HG02588 (cell line): ENCODE data around the gene LASP1.
A peak's percentile ranks its signal among the peaks of the same experiment; 100 is the strongest.

Experiments
- ATAC-seq: cut with Tn5 transposase; IDR thresholded peaks from one replicate; pipeline ENCODE4 v1.9.1; 2021; ENCODE audit warnings: mild to moderate bottlenecking, moderate library complexity; ENCODE audit not compliant: unreplicated experiment

Gene LASP1

GRCh38 chr17:38868817-38869525 lies 887 bp upstream of the LASP1 start:
- ATAC-seq, result peak; percentile 26

GRCh38 chr17:38870259-38871165 lies 654 bp downstream of the LASP1 start:
- ATAC-seq, result no peak

DNA sequence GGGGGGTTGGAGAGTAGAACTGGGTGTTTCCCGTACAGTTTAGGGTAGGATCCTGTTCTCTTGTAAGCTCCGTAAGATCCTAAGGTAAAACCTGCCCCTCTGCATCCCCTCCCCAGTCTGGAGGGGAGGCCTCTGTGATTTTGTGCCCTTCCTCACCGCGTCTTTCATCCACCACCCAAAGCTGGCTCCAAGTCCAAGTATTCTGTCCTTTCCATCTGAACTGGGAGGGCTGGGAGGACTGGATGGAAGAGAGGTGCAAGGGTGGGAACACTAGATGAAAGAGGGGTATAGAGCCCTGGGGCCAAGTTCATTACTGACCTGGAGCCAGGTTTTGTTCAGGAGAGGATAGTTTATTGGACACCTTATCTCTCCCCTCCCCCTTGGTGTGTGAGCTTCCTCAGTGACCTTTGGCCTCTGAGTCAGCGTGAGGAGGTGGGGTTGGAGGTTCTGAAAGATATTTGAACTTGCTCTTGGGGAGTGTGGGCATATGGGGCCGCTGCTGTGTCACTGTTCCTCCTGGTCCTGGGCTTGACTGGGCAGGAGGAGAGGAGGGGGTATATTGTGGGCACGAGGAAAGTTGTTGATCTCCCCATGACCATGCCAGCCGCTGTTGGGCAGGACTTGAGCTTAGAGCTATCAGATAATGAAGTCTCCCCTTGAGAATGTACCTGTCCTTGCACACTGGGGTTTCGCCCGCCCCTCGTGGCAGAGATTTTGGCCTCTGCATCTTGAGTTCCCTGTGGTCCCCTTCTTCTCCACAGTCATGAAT lies 1.6 kb downstream of the LASP1 start:
- no peak for ATAC-seq

DNA sequence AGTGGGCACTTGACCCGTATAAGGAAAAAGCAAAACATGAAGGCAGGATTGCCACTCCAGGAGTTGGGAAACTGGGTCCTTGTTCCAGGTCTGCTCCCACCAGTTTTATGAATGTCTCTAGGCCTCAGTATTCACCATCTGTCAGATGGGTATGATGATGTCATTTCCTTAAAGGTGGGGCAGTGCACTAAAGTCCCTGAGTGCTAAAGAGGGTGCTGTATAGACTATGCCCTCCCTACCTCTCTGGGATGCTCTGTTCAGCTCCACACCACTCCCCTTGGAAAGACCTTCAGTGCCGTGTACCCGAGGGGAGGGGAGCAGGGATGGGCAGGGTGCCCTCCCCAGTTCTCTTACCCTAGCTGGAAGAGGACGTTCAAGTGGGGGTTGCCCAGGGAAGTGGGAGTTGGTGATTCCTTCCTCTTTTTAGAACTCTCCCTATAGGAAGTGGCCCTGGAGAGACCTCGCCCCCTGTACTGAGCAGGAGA lies 2.2 kb downstream of the LASP1 start:
- ATAC-seq, result no peak

DNA sequence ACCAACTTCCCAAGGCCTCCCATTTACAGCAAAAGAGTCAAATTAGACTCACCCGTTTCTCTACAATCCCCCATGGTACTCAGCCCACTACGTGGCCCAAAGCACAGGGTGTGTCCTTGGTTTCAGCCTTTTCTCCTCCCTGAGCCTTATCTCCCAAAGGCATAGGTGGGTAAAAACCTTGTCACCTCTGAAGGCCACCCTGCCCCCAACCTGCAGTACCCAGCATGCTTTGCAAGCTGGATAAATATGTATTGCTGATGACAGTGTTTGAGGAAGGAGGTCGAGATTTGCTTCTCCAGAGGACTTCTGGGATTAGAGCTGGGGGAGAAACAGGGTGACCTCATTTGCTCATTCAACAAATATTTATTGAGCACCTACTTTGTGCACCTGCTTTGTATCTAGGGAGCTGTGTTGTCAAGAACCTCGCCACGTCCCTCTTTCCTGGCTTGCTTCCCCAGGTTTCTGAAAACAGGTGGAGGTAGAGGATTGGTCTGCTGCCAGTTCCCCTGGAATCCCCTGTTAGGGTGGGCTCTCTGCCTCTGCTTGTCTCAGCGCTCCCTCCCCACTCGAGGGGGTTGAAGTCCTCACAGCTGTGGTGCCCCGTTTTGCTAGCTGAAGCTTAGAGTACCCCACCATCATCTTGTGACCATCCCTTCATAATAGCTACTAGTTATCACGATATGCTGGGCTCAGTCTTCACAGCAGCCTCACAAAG lies 3.0 kb downstream of the LASP1 start:
- no peak for ATAC-seq

GRCh38 chr17:38873640-38874380 lies 4.0 kb downstream of the LASP1 start:
- no peak for ATAC-seq

DNA sequence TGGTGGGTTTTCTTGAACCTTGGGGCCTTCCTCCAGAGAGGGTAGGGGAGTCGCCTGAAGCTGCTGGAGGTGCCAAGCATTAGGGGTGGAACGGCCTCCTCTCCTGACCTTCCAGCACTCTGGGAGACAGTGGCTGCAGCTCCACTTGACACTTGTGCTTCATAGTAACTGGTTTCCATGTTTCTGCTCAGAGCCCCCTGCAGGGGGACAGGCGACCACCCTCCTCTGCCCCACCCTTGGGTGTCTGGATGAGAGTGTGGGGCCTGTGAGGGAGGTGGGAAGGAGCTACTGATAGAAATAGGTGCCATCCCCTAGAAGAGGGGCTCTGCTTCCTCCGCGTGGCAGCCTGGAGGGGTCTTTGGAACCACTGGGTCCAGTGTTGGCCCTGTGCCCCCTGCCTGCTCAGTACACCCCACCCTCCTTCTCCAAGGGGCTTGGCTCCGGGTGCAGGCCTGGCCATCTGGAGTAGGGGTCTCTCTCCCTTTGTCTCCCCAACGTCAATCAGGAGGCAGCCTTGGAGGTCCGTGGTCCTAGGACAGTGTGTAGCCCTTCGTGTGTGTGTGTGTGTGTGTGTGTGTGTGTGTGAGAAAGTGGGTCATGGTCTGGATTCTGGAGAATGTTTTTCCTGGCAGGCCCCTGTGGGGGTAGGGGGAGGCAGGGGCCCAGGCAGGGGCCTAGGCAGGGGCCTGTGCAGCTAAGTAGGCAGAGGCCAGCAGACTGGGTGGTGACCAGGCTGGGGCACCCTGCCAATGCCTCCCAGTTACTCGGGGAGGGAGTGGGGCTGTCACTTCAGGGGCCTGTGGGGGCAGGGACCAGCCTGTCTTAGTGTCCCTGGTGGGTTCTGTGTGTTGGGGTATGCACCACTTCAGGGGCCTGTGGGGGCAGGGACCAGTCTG lies 4.9 kb downstream of the LASP1 start:
- ATAC-seq, result no peak

GRCh38 chr17:38875477-38876075 lies 5.7 kb downstream of the LASP1 start:
- no peak for ATAC-seq

GRCh38 chr17:38877130-38877851 lies 7.4 kb downstream of the LASP1 start:
- no peak for ATAC-seq

GRCh38 chr17:38879878-38880665 lies 10.2 kb downstream of the LASP1 start:
- ATAC-seq, result no peak

DNA sequence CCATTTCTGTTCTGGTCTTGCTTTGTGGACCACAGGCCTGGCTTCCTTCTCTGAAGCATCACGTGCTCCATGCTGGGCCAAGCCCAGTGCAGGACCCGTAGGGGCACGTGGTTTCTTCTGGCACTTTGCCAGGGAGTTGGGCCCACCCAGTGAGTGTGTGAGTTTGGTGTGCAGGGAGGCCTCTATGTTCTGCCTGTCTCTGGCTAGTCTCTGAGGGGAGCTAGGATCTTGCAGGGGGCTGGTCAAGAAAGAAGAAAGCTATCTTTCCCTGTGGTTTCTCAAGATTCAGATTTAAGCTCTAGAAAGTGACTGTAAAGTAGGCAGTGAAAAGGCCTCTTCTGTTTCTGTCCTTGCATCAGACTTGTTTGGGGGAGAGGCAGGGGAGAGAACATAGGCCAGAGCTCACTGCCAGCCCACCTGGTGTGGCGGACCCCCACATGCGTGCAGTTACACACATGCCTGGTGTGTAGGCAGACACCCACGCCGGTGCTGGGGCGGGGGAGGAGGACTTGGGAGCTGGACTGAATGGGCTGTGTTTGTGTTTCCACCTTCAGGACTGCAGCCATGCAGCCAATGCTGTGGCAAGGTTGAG lies 11.8 kb downstream of the LASP1 start:
- no peak for ATAC-seq

DNA sequence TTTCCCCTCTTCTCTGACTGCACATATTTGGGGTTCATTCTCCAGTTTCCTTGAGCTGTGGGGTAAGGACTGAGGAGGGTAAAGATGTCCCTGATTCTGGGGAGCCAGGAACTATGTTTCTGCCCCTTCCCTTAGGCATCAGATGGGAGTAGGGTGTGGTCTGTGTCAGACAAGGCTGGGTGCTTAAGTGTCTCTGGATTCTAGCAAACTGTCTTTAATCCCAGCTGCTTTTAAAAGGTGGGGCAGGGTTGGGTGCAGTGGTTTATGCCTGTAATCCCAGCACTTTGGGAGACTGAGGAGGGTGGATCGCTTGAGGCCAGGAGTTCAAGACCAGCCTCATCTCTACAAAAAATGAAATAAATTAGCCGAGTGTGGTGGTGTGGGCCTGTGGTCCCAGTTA lies 13.0 kb downstream of the LASP1 start:
- no peak for ATAC-seq

- no peak for ATAC-seq
These were observed 14.0 kb downstream of the LASP1 start for GRCh38 chr17:38883592-38884526.

GRCh38 chr17:38885044-38885727 lies 15.3 kb downstream of the LASP1 start:
- ATAC-seq, result no peak
